Stimulated activated CD4-positive, alpha-beta T cell treated with anti-CD3 and anti-CD28 coated beads, Interleukin-4, amount 100 ng/mL, for 1 hour (primary cell): ENCODE results near the gene CFAP54.

Experiments
- DNase-seq: peaks from one replicate; pipeline ENCODE4 v3.0.0-alpha.2; 2020

The CFAP54 gene

GRCh38 chr12:96769400-96769799 lies 280.0 kb downstream of the CFAP54 start:
- no peak for DNase-seq

- no peak for DNase-seq
Observed at GRCh38 chr12:96770219-96771102, 281.1 kb downstream of the CFAP54 start.

- DNase-seq = no peak
Observed at GRCh38 chr12:96773031-96773430, 283.7 kb downstream of the CFAP54 start.

- DNase-seq = no peak
Observed at GRCh38 chr12:96774496-96775256, 285.3 kb downstream of the CFAP54 start.

GRCh38 chr12:96776908-96777307 lies 287.5 kb downstream of the CFAP54 start:
- no peak for DNase-seq

- no peak for DNase-seq
Observed at GRCh38 chr12:96780330-96780729, 291.0 kb downstream of the CFAP54 start.

GRCh38 chr12:96786791-96787190 lies 297.4 kb downstream of the CFAP54 start:
- DNase-seq = no peak

- DNase-seq = no peak
Observed at GRCh38 chr12:96803969-96804368, 314.6 kb downstream of the CFAP54 start.

- no peak for DNase-seq
Observed at GRCh38 chr12:96806272-96806671, 316.9 kb downstream of the CFAP54 start.

- DNase-seq = no peak
Observed at GRCh38 chr12:96807741-96808140, 318.4 kb downstream of the CFAP54 start.

- DNase-seq = no peak
Observed at GRCh38 chr12:96808587-96808986, 319.2 kb downstream of the CFAP54 start.

GRCh38 chr12:96809522-96809921 lies 320.1 kb downstream of the CFAP54 start:
- no peak for DNase-seq

- DNase-seq = no peak
Observed at GRCh38 chr12:96810057-96810456, 320.7 kb downstream of the CFAP54 start.

GRCh38 chr12:96810477-96810876 lies 321.1 kb downstream of the CFAP54 start:
- DNase-seq = no peak

GRCh38 chr12:96811083-96811482 lies 321.7 kb downstream of the CFAP54 start:
- DNase-seq = no peak

GRCh38 chr12:96812153-96812552 lies 322.8 kb downstream of the CFAP54 start:
- DNase-seq = no peak

GRCh38 chr12:96814200-96814599 lies 324.8 kb downstream of the CFAP54 start:
- no peak for DNase-seq

GRCh38 chr12:96821592-96821991 lies 332.2 kb downstream of the CFAP54 start:
- DNase-seq = no peak

- DNase-seq = no peak
Observed at GRCh38 chr12:96822641-96823040, 333.3 kb downstream of the CFAP54 start.

- DNase-seq = no peak
Observed at GRCh38 chr12:96824074-96824837, 334.9 kb downstream of the CFAP54 start.

GRCh38 chr12:96824838-96825236 lies 335.5 kb downstream of the CFAP54 start:
- no peak for DNase-seq

- DNase-seq = no peak
Observed at GRCh38 chr12:96828169-96828789, 338.9 kb downstream of the CFAP54 start.

- no peak for DNase-seq
Observed at GRCh38 chr12:96829354-96829753, 340.0 kb downstream of the CFAP54 start.
